Measurements from ENCODE around the gene TRAPPC3. TPM values are rescaled to one million over a fixed set of nuclear protein-coding genes. Genes with fewer than 3 reads are reported as not detected.
A peak's percentile ranks its signal among the peaks of the same experiment; 100 is the strongest.

Gene TRAPPC3
- total RNA-seq, 2 experiments from 2014 or later = 50.3 to 60.4 TPM

DNA sequence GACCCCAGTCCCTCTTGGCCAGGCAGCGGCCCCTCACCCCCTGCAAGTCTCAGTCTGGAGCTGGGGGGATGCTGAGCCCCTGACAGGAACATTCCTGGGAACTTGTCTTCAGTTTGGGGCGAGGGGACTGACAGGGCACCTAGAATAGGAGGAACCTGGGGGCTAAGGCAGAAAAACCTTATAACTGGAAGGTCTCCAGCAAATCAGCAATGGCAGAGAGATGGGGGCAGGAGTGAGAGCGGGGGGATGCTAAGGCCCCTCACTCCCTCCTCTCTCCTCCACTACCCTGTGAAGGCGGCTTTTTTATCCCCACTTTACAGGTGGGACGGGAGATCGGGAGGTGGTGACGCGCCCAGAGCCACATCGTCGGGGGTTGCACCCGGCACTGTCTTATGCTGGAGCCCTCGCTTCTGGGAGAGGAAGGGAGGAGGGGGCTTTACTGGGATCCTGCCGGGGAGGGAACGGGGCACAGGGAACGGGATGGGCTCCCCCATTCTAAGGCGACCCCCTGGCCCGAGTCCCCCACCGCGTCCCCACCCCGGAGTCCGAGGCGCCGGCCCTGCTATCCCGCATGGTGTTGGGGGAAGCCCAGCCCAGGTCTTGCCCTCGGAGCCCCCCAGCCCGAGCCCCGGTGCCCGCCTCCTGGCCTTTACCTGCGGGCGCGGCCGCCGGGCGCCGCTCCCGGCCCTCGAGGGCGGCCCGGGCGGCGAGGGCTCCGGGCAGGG lies 24.7 kb downstream of the TRAPPC3 start:
- no TSS peak for BruUV-seq (replicated peaks)
- peaks cover 12% of the 10 kb centered on the region for H3K4me1 ChIP-seq (ENCODE audit: insufficient read depth, low read length, poor library complexity, severe bottlenecking)
- CTCF ChIA-PET (ENCODE audit: unreplicated experiment) = no interaction called here
- no peak overlapping the region for H3K27ac ChIP-seq (ENCODE audit: low read depth, low read length, poor library complexity, severe bottlenecking)
- H3K4me3 ChIP-seq (ENCODE audit: low read depth, low read length, poor library complexity, severe bottlenecking) = no peak overlapping the region
- TF ChIP-seq, protein P1, sequence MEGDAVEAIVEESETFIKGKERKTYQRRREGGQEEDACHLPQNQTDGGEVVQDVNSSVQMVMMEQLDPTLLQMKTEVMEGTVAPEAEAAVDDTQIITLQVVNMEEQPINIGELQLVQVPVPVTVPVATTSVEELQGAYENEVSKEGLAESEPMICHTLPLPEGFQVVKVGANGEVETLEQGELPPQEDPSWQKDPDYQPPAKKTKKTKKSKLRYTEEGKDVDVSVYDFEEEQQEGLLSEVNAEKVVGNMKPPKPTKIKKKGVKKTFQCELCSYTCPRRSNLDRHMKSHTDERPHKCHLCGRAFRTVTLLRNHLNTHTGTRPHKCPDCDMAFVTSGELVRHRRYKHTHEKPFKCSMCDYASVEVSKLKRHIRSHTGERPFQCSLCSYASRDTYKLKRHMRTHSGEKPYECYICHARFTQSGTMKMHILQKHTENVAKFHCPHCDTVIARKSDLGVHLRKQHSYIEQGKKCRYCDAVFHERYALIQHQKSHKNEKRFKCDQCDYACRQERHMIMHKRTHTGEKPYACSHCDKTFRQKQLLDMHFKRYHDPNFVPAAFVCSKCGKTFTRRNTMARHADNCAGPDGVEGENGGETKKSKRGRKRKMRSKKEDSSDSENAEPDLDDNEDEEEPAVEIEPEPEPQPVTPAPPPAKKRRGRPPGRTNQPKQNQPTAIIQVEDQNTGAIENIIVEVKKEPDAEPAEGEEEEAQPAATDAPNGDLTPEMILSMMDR (conservative IDR thresholded peaks at IDR 0.05; ENCODE audit: low read length) = no peak
- peak; percentile 68; the same call in 1 of the 2 replicates for TF ChIP-seq EZH2phosphoT487 (IDR thresholded peaks at IDR 0.05; ENCODE audit: borderline replicate concordance, low read depth, low read length)
- no peaks in the 10 kb centered on the region for H3K9me3 ChIP-seq (ENCODE audit: low read length)
- no peak overlapping the region for H3K4me2 ChIP-seq (ENCODE audit: low read length)
- H4K20me1 ChIP-seq (ENCODE audit: insufficient read depth, low read length) = no peaks in the 10 kb centered on the region
- intact Hi-C loops (cut with micrococcal nuclease; ENCODE audit: unreplicated experiment) = no loop called here
- POLR2A ChIA-PET = no interaction called here
- no peaks in the 10 kb centered on the region for H3K9me2 ChIP-seq (ENCODE audit: insufficient read depth, low read length)
- no peak for DNase-seq (ENCODE audit: low spot score)
- no peaks in the 10 kb centered on the region for H3K36me3 ChIP-seq (ENCODE audit: insufficient read depth, low read length)
- no peak overlapping the region for H2AFZ ChIP-seq (ENCODE audit: low read length)
- H3K79me2 ChIP-seq (ENCODE audit: insufficient read depth, low read depth, low read length) = no peaks in the 10 kb centered on the region

GRCh38 chr1:36123356-36123755 lies 25.9 kb downstream of the TRAPPC3 start:
- Histone ChIP-seq H3K4me3 (ENCODE audit: low read depth, low read length, poor library complexity, severe bottlenecking) (no peak overlapping the region), H3K4me1 (ENCODE audit: insufficient read depth, low read length, poor library complexity, severe bottlenecking) (peaks cover 12% of the 10 kb centered on the region), H3K27ac (ENCODE audit: low read depth, low read length, poor library complexity, severe bottlenecking) (no peak overlapping the region), H3K9me3 (ENCODE audit: low read length) (no peaks in the 10 kb centered on the region), H3K9me2 (ENCODE audit: insufficient read depth, low read length) (no peaks in the 10 kb centered on the region), H2AFZ (ENCODE audit: low read length) (peak overlapping the region; percentile 63), H4K20me1 (ENCODE audit: insufficient read depth, low read length) (no peaks in the 10 kb centered on the region), H3K36me3 (ENCODE audit: insufficient read depth, low read length) (no peaks in the 10 kb centered on the region), H3K4me2 (ENCODE audit: low read length) (peak overlapping the region; percentile 37; the same call in 1 of the 2 replicates), H3K79me2 (ENCODE audit: insufficient read depth, low read depth, low read length) (no peaks in the 10 kb centered on the region)
- ChIA-PET CTCF (ENCODE audit: unreplicated experiment) (no interaction called here), POLR2A (no interaction called here)
- no TSS peak for BruUV-seq (replicated peaks)
- DNase-seq (ENCODE audit: low spot score) = peak; percentile 48
- intact Hi-C loops (cut with micrococcal nuclease; ENCODE audit: unreplicated experiment) = no loop called here
- TF ChIP-seq, protein P1 (conservative IDR thresholded peaks at IDR 0.05; ENCODE audit: low read length) = no peak
- TF ChIP-seq EZH2phosphoT487 (IDR thresholded peaks at IDR 0.05; ENCODE audit: borderline replicate concordance, low read depth, low read length) = no peak
